Measurements from ENCODE around the gene LRRC63. TPM values are rescaled to one million over a fixed set of nuclear protein-coding genes. Genes with fewer than 3 reads are reported as not detected.

Gene LRRC63, protein sequence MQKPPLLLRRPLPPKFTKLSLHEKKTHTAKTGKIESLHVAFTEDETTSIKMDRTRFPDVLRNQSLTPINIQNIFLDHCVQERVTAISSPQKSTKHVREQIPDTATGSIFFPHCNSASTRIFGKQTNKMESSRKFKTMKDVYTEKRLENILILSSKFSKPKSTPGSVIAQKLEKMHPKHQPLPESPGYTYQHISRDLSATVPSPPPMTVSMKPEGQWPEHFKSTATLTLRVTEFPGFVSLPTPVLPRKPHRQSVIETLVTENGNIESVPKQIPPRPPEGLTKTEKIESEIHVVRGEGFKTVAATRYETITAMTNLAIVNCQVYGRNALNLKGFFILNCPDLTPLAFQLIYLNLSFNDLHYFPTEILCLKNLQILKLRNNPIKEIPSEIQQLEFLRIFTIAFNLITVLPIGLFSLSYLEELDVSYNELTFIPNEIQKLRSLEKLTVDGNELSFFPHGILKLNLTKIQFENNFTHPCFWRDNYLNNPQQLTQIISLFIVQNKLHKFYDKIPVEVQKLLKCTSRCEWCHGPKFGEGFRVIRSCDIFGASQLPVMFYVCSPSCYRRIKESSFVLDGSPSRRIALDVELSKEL
- total RNA-seq: 0.10 TPM in 1 of 2 replicates, not detected in the other

DNA sequence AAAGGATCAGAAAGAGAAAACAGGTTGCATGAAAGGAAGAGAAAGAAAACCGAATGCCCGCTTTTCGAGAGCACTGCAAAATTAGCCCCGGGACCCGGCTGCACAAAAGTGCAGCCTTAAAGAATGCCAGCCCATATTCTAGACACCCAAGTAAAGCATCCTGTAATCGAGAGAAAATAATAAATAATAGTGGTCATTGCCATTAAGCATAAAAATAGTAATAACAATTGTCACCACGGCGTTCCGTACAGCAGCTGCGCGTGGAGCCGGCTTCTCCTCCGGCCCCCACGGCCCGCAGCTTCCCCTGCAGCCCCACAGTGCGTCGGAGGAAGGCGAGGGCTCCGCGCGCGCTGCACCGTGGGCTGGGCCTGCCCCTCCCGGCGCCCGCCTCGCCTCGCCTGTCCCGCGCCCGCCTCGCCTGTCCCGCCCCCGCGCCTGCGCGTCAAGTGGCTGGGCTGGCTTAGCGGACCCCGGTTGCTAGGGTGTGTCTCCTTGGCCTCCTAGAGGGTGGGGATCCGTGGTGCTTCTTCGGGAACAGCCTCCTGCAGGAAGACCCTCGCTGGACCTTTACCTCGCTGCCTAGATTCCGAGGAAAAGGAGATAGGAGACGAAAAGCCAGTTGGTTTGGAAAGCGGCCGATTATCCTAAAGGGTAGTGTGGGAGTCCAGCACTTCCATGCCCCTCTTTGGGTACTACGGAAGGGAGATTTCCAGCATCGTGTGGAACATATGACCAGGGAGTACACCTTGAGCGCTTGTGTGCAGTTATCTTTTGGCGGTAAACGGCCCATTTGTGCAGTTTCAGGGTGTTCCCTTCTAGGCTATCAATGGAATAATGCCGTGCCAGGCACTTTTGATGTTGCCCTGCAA lies at the start of gene LRRC63:
Gene LRRC63, plus strand, starts transcription at position 446 of the 869 bp plus-strand sequence. CDS start 1,107 bp downstream, outside the sequence.

DNA sequence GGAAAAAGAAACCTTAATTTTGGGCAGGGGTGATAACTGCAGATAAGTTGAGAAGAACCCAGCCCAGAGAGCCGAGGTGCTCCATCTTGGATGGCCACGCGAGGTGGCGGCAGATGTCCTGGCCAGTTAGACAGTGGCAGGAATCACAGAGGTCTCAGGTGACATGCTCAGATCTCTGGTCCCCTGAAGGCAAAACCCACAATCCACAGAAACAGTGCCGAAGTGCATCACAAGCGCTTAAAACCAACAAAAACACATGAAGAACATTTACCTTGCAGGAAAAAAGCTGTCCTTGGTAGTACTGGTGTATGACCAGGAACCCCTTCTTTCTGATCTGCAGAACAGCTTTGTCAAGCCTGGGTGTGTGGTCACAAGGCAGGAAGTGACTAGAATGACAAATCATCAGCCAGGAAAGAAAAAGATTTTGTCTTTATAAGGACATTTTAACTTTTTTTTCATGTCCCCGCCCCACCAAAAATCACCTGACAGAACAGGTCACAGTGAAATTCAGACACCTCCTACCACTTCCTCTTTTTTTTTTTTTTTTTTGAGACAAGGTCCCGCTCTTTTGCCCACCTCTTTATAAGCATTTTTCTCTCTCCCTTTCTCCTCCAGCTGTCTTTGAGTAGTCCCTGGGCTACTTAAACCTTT lies 29.8 kb upstream of the LRRC63 start, which contains the start of gene LCP1:
Gene LCP1, minus strand, starts transcription at position 338 of the 651 bp plus-strand sequence. CDS start 22,515 bp downstream, outside the sequence.

Small RNAs within 50 kb of the gene (small RNA-seq; reads per million reads assigned to genes)
- gene RN7SKP5: not detected
- gene RN7SL288P: not detected

Other genes starting within 250 kb of the LRRC63 start
- 18.3 and 19.4 TPM in 2 replicates for gene ZC3H13, start 159.2 kb upstream of the LRRC63 start, total RNA-seq
- not detected in 2 replicates for gene CPB2, start 106.9 kb upstream of the LRRC63 start, total RNA-seq
- under 0.01 and 0.10 TPM in 2 replicates for gene LCP1, start 29.8 kb upstream of the LRRC63 start, total RNA-seq
- not detected in 2 replicates for gene RUBCNL, start 175.3 kb downstream of the LRRC63 start, total RNA-seq

All from vein endothelial cell (primary cell).